Smooth muscle cell (in vitro differentiated cells): ENCODE results near the gene NMS. TPM values are rescaled to one million over a fixed set of nuclear protein-coding genes. Genes with fewer than 3 reads are reported as not detected.

ENCODE experiments used
- DNase-seq: peaks from one replicate; lab custom pipeline; 2025; ENCODE audit not compliant: unreplicated experiment; lab: John Stamatoyannopoulos, UW
- H2AFZ ChIP-seq: fragments of 200-600 bp; sonication (generic); 2 replicates; pipeline ENCODE4 v1.6.0; 2016; ENCODE audit warnings: antibody characterized with exemption, low read depth, mild to moderate bottlenecking
- H3F3A ChIP-seq: fragments of 200-600 bp; sonication (generic); 2 replicates; pipeline ENCODE4 v1.6.0; 2017; ENCODE audit warnings: antibody characterized with exemption, low read depth
- H3K27ac ChIP-seq: fragments of 200-600 bp; sonication (generic); 2 replicates; pipeline ENCODE4 v1.5.1; 2016; ENCODE audit warnings: low read depth, mild to moderate bottlenecking
- H3K27me3 ChIP-seq: fragments of 200-600 bp; sonication (generic); 2 replicates; pipeline ENCODE4 v1.6.1; 2016; ENCODE audit warnings: low read depth, mild to moderate bottlenecking
- H3K36me3 ChIP-seq: fragments of 200-600 bp; sonication (generic); 2 replicates; pipeline ENCODE4 v1.5.1; 2016; ENCODE audit warnings: low read depth
- H3K4me1 ChIP-seq: fragments of 200-600 bp; sonication (generic); 2 replicates; pipeline ENCODE4 v1.5.1; 2016; ENCODE audit warnings: low read depth
- H3K4me2 ChIP-seq: fragments of 200-600 bp; sonication (generic); 2 replicates; pipeline ENCODE4 v1.6.0; 2016; ENCODE audit warnings: mild to moderate bottlenecking
- H3K4me3 ChIP-seq: fragments of 200-600 bp; sonication (generic); 2 replicates; pipeline ENCODE4 v1.5.1; 2016; ENCODE audit warnings: mild to moderate bottlenecking
- H3K79me2 ChIP-seq: fragments of 200-600 bp; sonication (generic); 2 replicates; pipeline ENCODE4 v1.6.0; 2016; ENCODE audit warnings: low read depth, mild to moderate bottlenecking
- H3K9ac ChIP-seq: fragments of 200-600 bp; sonication (generic); 2 replicates; pipeline ENCODE4 v1.6.0; 2016; ENCODE audit warnings: low read depth
- H3K9me3 ChIP-seq: fragments of 200-600 bp; sonication (generic); replicated peaks from 2 replicates; pipeline ENCODE4 v1.5.1; 2016; ENCODE audit warnings: low read depth
- H4K20me1 ChIP-seq: fragments of 200-600 bp; sonication (generic); 2 replicates; pipeline ENCODE4 v1.6.0; 2016; ENCODE audit warnings: low read depth
- CTCF ChIP-seq: fragments of 200-600 bp; sonication (generic); IDR thresholded peaks from 2 replicates; pipeline ENCODE4 v1.5.1; 2017; ENCODE audit warnings: borderline replicate concordance, mild to moderate bottlenecking, antibody characterized with exemption; ENCODE audit not compliant: insufficient read depth, poor library complexity, severe bottlenecking
- WGBS: methylation state at CpG from one replicate; pipeline ENCODE4 v1.1.7; 2016; ENCODE audit warnings: low lambda C conversion rate; 5-methylcytosine and 5-hydroxymethylcytosine counted together
- polyA plus RNA-seq: library from polyadenylated mRNA; unstranded; fragments of >200 nt; fragmentation: Nextera tagmentation; extraction: Ambion mirVana; gene quantifications from 2 replicates; pipeline ENCODE4 v1.2.1, GENCODE V29; 2016
- total RNA-seq: library from RNA; depleted of rRNA; stranded (reverse); fragments of >200 nt; gene quantifications from 2 replicates; pipeline ENCODE4 v1.2.3, GENCODE V29; 2014

The NMS gene
- total and polyA plus RNA-seq, 2 experiments from 2014 or later, result not detected

GRCh38 chr2:100476606-100477005 lies 6.3 kb downstream of the NMS start:
- 90% methylated on average over 8 of the region's 8 CpGs for WGBS
- Histone ChIP-seq H3K36me3 (no peaks in the 10 kb centered on the region), H3F3A (no peaks in the 10 kb centered on the region), H3K9me3 (no peaks in the 10 kb centered on the region), H3K4me1 (no peaks in the 10 kb centered on the region), H4K20me1 (no peaks in the 10 kb centered on the region), H3K4me2 (no peak overlapping the region), H3K9ac (no peak overlapping the region), H2AFZ (no peak overlapping the region), H3K79me2 (no peaks in the 10 kb centered on the region), H3K4me3 (no peak overlapping the region), H3K27ac (no peak overlapping the region), H3K27me3 (no peaks in the 10 kb centered on the region)
- no peak for TF ChIP-seq CTCF
- DNase-seq, result no peak

GRCh38 chr2:100482741-100483140 lies 12.5 kb downstream of the NMS start:
- H2AFZ ChIP-seq, result no peak overlapping the region
- H3K27ac ChIP-seq, result no peak overlapping the region
- TF ChIP-seq CTCF, result no peak
- no peaks in the 10 kb centered on the region for H4K20me1 ChIP-seq
- H3K4me3 ChIP-seq, result no peak overlapping the region
- no peak for DNase-seq
- H3K9ac ChIP-seq, result no peak overlapping the region
- no peaks in the 10 kb centered on the region for H3K79me2 ChIP-seq
- no peak overlapping the region for H3K4me2 ChIP-seq
- H3K4me1 ChIP-seq, result no peaks in the 10 kb centered on the region
- H3K36me3 ChIP-seq, result no peaks in the 10 kb centered on the region
- WGBS, result 63% methylated on average over 4 of the region's 4 CpGs
- no peaks in the 10 kb centered on the region for H3K27me3 ChIP-seq
- H3K9me3 ChIP-seq, result no peaks in the 10 kb centered on the region
- H3F3A ChIP-seq, result no peaks in the 10 kb centered on the region

- no peak for TF ChIP-seq CTCF
Observed at GRCh38 chr2:100483895-100484294, 13.6 kb downstream of the NMS start.

DNA sequence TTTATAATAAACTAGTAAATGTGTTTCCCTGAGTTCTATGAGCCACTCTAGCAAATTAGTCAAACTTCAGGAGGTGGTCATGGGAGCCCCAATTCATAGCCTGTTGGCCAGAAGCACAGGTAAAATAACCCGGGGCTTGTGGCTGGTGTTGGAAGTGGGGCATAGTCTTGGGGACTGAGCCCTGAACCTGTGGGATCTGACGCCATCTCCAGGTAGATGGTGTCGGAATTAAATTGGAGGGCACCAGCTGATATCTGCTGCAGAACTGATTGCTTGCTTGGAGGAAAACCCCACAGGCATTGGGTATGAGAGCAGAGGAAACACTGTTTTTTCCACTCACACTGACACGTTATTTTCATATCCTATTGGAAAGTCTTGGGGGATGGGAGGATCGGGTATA lies 14.1 kb downstream of the NMS start:
- Histone ChIP-seq H3K4me1 (no peaks in the 10 kb centered on the region), H3K4me2 (no peak overlapping the region), H3K9ac (no peak overlapping the region), H3K4me3 (no peak overlapping the region), H2AFZ (no peak overlapping the region), H3K27me3 (no peaks in the 10 kb centered on the region), H3F3A (no peaks in the 10 kb centered on the region), H3K79me2 (no peaks in the 10 kb centered on the region), H4K20me1 (no peaks in the 10 kb centered on the region), H3K36me3 (no peaks in the 10 kb centered on the region), H3K27ac (no peak overlapping the region), H3K9me3 (no peaks in the 10 kb centered on the region)
- TF ChIP-seq CTCF, result no peak
- DNase-seq, result no peak
- 90% methylated on average over 5 of the region's 5 CpGs for WGBS

More at GRCh38 chr2:100483895-100484294, 13.6 kb downstream of the NMS start:
- Histone ChIP-seq H3K9me3 (no peaks in the 10 kb centered on the region), H3K36me3 (no peaks in the 10 kb centered on the region), H3K4me3 (no peak overlapping the region), H4K20me1 (no peaks in the 10 kb centered on the region), H3F3A (no peaks in the 10 kb centered on the region), H3K4me2 (no peak overlapping the region), H3K9ac (no peak overlapping the region), H3K79me2 (no peaks in the 10 kb centered on the region), H3K27ac (no peak overlapping the region), H3K4me1 (no peaks in the 10 kb centered on the region), H3K27me3 (no peaks in the 10 kb centered on the region), H2AFZ (no peak overlapping the region)
- WGBS, result 89% methylated on average over 5 of the region's 5 CpGs
- DNase-seq, result no peak
